Body of pancreas (tissue), 4 donors: ENCODE results near the gene SLC27A1. TPM values are rescaled to one million over a fixed set of nuclear protein-coding genes. Genes with fewer than 3 reads are reported as not detected.

Experiments
- ATAC-seq: fragments of 150-250 bp; one replicate; pipeline ENCODE4 v1.9.1; 2016
- DNase-seq, 4 donors: peaks; one replicate each; pipeline ENCODE4 v3.0.0-alpha.2; 2019
- H3K27ac ChIP-seq, 4 donors: fragments of 200-600 bp; sonication (generic); 1 replicate in 3 of 4; 2 replicates in 1 of 4; pipeline versions ENCODE4 v1.5.1 to v1.6.1; 2016 to 2019; ENCODE audit warnings: mild to moderate bottlenecking in 1 of 4, mixed read lengths in 1 of 4, moderate library complexity in 1 of 4
- H3K27me3 ChIP-seq, 2 donors: fragments of 200-600 bp; sonication (generic); one replicate each; pipeline ENCODE4 v1.6.0; 2016; ENCODE audit warnings: mild to moderate bottlenecking in 1 of 2
- H3K36me3 ChIP-seq, 2 donors: fragments of 200-600 bp; sonication (generic); replicated peaks in 1 of 2; 2 replicates each; pipeline ENCODE4 v1.5.1; 2016; ENCODE audit warnings: low read depth in 2 of 2; ENCODE audit not compliant: insufficient read depth in 1 of 2
- H3K4me1 ChIP-seq: fragments of 200-600 bp; sonication (generic); one replicate; pipeline ENCODE4 v1.6.0; 2016
- H3K4me3 ChIP-seq, 2 donors: fragments of 200-600 bp; sonication (generic); 1 replicate in 1 of 2; 2 replicates in 1 of 2; pipeline ENCODE4 v1.5.1; 2016 to 2019
- H3K9me3 ChIP-seq, 3 donors: fragments of 200-600 bp; sonication (generic); 1 replicate in 2 of 3; 2 replicates in 1 of 3; pipeline ENCODE4 v1.5.1; 2016
- POLR2A ChIP-seq, 3 donors: fragments of 450-650 bp; IDR thresholded peaks; one replicate each; pipeline ENCODE4 v1.6.1; 2016; ENCODE audit warnings: antibody characterized with exemption in 3 of 3, mild to moderate bottlenecking in 2 of 3
- WGBS, 2 donors: methylation state at CpG; one replicate each; pipeline ENCODE4 v1.1.5; 2017; 5-methylcytosine and 5-hydroxymethylcytosine counted together
- intact Hi-C: fragments of 100-400 bp; cut with DNase I; formaldehyde crosslinking; loops from one replicate; pipeline ENCODE4 v1.15.1; 2023
- total RNA-seq, 2 donors: library from RNA; depleted of rRNA; stranded (reverse); fragments of >200 nt; gene quantifications; one replicate each; pipeline ENCODE4 v1.1.0, GENCODE V29; 2016
- TF ChIP-seq, protein P1 (sequence below), 7 experiments: fragments of 450-650 bp in 4 of 7; fragments of 200-600 bp in 3 of 7; sonication (generic) in 3 of 7; IDR thresholded peaks; one replicate each; pipeline ENCODE4 v1.5.1; 2016 to 2019; ENCODE audit warnings: antibody characterized with exemption in 7 of 7

The SLC27A1 gene
- total RNA-seq, 2 donors from 2014 or later: 21.1 to 25.7 TPM

GRCh38 chr19:17489392-17490030 is 19.2 kb downstream of the SLC27A1 start:
- Histone ChIP-seq H3K9me3 (no peaks in the 10 kb centered on the region), H3K4me3 (no peak overlapping the region), H3K27me3 (no peaks in the 10 kb centered on the region), H3K36me3 (no peaks in the 10 kb centered on the region), H3K4me1 (peaks cover 20% of the 10 kb centered on the region), H3K27ac (peak overlapping the region in 1 of 4 donors; percentile 36)
- DNase-seq (no peak), ATAC-seq (no peak)
- TF ChIP-seq POLR2A (IDR thresholded peaks at IDR 0.05): no peak
- TF ChIP-seq, protein P1, sequence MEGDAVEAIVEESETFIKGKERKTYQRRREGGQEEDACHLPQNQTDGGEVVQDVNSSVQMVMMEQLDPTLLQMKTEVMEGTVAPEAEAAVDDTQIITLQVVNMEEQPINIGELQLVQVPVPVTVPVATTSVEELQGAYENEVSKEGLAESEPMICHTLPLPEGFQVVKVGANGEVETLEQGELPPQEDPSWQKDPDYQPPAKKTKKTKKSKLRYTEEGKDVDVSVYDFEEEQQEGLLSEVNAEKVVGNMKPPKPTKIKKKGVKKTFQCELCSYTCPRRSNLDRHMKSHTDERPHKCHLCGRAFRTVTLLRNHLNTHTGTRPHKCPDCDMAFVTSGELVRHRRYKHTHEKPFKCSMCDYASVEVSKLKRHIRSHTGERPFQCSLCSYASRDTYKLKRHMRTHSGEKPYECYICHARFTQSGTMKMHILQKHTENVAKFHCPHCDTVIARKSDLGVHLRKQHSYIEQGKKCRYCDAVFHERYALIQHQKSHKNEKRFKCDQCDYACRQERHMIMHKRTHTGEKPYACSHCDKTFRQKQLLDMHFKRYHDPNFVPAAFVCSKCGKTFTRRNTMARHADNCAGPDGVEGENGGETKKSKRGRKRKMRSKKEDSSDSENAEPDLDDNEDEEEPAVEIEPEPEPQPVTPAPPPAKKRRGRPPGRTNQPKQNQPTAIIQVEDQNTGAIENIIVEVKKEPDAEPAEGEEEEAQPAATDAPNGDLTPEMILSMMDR (IDR thresholded peaks at IDR 0.05): peak in 1 of 7 experiments; percentile 2
- WGBS, 2 donors: 72 to 79% methylated on average over 8 to 9 of the region's 9 CpGs
- intact Hi-C loops: no loop called here

- H3K27me3 ChIP-seq: no peaks in the 10 kb centered on the region
- TF ChIP-seq POLR2A (IDR thresholded peaks at IDR 0.05): no peak
- TF ChIP-seq, protein P1 (IDR thresholded peaks at IDR 0.05): no peak
- no peak for DNase-seq
- intact Hi-C loops: no loop called here
- 59 to 67% methylated on average over 4 of the region's 4 CpGs for WGBS, 2 donors
- H3K9me3 ChIP-seq: no peaks in the 10 kb centered on the region
- no peak overlapping the region for H3K4me3 ChIP-seq
- ATAC-seq: no peak
- H3K4me1 ChIP-seq: peaks cover 20% of the 10 kb centered on the region
- no peak overlapping the region for H3K27ac ChIP-seq
- no peaks in the 10 kb centered on the region for H3K36me3 ChIP-seq
Measured at GRCh38 chr19:17490411-17490810, 20.1 kb downstream of the SLC27A1 start.

DNA sequence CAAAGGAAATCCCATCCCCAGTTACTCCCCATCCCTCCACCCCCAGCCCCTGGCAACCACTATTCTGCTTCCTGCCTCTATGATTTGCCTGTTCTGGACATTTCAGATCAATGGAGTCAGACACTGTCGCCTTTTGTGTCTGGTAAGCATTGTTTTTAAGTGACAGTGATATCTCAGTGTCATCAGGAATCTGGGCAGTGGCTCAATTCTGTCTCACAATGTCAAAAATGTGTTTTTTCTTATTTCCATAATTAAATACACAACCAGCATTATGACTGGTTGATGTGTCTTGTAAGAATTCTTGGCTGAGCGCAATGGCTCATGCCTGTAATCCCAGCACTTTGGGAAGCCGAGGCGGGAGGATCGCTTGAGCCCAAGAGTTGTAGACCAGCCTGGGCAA is 21.0 kb downstream of the SLC27A1 start:
- ATAC-seq: no peak
- Histone ChIP-seq H3K9me3 (no peaks in the 10 kb centered on the region), H3K27ac (no peak overlapping the region), H3K36me3 (no peaks in the 10 kb centered on the region), H3K27me3 (no peaks in the 10 kb centered on the region), H3K4me1 (peaks cover 23% of the 10 kb centered on the region), H3K4me3 (no peak overlapping the region)
- intact Hi-C loops: no loop called here
- TF ChIP-seq, protein P1 (IDR thresholded peaks at IDR 0.05): no peak
- no peak for TF ChIP-seq POLR2A (IDR thresholded peaks at IDR 0.05)
- DNase-seq: no peak
- WGBS, 2 donors: 87 to 93% methylated on average over 5 of the region's 5 CpGs

DNA sequence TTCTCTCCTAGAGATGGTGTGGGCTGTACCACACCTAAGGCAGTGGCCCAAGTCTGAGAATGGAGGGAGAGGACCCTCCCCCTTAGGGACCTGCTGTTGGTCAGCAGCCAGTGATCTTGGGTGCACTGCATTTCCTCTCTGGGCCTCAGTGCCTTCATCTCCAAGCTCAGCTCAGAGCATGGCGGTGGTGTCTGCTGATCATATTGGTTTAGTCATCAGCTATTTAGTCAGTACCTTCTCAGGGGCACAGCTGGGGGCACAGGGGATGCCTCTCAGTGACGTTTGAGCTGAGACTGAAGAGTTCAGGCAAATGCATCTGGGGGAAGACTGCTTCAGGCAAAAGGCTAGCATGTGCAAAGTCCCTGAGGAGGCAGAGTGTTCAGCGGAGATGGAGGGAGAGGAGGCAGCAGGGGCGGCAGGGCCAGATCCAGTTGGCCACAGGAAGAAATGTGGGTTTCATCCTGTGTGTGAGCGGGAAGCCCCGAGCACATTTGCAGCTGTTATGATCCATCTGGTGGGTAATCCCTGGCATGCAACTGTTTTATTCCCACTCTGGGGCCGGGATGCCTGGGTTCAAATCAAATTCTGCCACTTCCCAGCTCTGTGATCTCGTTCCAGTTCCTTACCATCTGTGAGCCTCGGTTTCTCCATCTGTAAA is 25.4 kb downstream of the SLC27A1 start:
- 62 to 69% methylated on average over 8 of the region's 9 CpGs for WGBS, 2 donors
- intact Hi-C loops: no loop called here
- Histone ChIP-seq H3K27me3 (no peaks in the 10 kb centered on the region), H3K4me1 (peaks cover 6% of the 10 kb centered on the region), H3K9me3 (no peaks in the 10 kb centered on the region), H3K36me3 (no peaks in the 10 kb centered on the region), H3K4me3 (no peak overlapping the region), H3K27ac (no peak overlapping the region)
- ATAC-seq (no peak), DNase-seq (no peak)
- no peak for TF ChIP-seq POLR2A (IDR thresholded peaks at IDR 0.05)

GRCh38 chr19:17496337-17496997 is 26.1 kb downstream of the SLC27A1 start:
- intact Hi-C loops: no loop called here
- H3K4me1 ChIP-seq: peaks cover 6% of the 10 kb centered on the region
- 22 to 53% methylated on average over 6 to 14 of the region's 14 CpGs for WGBS, 2 donors
- no peaks in the 10 kb centered on the region for H3K36me3 ChIP-seq
- H3K27me3 ChIP-seq: no peaks in the 10 kb centered on the region
- TF ChIP-seq POLR2A (IDR thresholded peaks at IDR 0.05): no peak
- TF ChIP-seq, protein P1 (IDR thresholded peaks at IDR 0.05): peak; percentile 68 to 92 (median 84)
- peak; percentile 87 for ATAC-seq
- no peaks in the 10 kb centered on the region for H3K9me3 ChIP-seq
- no peak overlapping the region for H3K27ac ChIP-seq
- no peak overlapping the region for H3K4me3 ChIP-seq
- peak; percentile 66 to 76 (median 71) for DNase-seq
